Measurements from ENCODE around the gene CTXN3.

CTXN3 gene

GRCh38 chr5:127700237-127700766 lies 51.4 kb downstream of the CTXN3 start:
- no peak for DNase-seq

DNA sequence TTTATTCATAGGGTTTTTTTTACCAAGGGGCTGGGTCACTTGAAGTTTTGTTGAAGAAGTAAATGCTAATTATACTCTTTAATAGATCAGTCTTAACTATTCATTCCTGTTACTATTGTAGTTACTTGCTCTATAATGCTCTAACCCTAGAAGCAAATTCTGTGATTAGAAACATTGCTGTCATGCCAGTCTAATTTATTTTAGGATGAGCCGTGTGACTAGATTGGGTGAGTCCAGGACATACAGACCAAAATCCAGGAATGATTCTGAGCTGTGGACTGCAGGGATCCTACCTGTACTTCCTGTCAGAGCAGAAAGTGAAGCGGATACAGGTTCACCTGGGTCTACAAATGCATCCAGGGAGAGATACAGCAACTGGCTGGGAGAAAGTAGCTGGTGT lies 53.6 kb downstream of the CTXN3 start:
- DNase-seq = no peak

DNA sequence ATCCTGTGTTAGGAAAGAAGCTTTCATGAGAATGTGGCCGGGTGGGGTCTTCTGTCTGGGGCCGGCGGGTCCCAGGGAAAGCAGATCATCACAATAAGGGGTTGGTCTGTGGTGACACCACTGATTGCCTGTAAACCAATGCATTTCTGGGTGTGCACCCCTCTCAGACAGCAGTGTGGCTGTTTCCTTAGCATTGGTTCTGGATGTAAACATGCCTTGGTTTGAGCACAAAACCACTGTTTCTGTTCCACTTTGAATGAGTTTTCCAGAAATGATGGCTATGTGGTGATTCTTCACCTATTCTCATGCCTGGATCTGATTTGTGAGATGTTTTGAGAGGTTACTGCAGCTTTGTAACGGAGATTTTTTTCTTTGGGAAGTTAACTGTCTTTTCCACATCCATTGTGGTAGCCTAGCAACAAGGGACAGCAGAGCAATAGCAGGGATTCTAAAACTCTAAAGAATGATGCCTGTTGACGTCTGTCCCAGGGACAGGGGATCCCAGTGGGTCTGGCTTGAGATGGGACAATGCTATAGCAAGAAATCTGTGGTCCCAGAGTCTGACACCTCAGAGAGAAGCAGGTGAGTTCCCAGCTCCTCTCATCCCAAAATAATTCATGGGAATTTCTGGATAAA lies 54.2 kb downstream of the CTXN3 start, which contains the start of gene CCDC192:
TSS of gene CCDC192 (plus strand) at position 466 of the 636 bp plus-strand sequence. CDS start at position 521, 55 bp downstream.
- no peak for DNase-seq

GRCh38 chr5:127705120-127705892 lies 56.4 kb downstream of the CTXN3 start:
- DNase-seq = no peak

GRCh38 chr5:127706691-127707090 lies 57.8 kb downstream of the CTXN3 start:
- no peak for DNase-seq

DNA sequence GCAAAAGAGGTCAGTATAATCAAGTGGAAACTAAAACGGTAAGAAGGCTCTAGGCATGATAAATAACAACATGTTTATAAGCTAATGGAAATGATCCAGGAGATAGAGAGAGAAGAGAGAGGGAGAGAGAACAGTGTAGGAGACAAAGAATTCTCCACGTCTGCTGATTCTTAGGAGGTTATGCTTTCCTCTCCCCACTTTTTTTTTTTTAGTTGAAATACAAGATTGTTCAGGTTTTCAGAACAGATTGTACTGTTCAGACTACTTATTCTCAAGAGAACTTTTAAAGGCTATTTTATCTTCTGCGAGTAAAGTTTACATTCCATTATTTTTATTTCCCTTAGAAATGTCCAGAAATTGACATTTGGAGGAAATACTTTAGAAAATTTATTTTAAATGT lies 58.3 kb downstream of the CTXN3 start:
- DNase-seq = no peak
